ENCODE results near the gene CHAT. TPM values are rescaled to one million over a fixed set of nuclear protein-coding genes. Genes with fewer than 3 reads are reported as not detected.
A peak's percentile ranks its signal among the peaks of the same experiment; 100 is the strongest.

Gene CHAT
- total RNA-seq, 1 experiment from 2014 or later, result not detected

DNA sequence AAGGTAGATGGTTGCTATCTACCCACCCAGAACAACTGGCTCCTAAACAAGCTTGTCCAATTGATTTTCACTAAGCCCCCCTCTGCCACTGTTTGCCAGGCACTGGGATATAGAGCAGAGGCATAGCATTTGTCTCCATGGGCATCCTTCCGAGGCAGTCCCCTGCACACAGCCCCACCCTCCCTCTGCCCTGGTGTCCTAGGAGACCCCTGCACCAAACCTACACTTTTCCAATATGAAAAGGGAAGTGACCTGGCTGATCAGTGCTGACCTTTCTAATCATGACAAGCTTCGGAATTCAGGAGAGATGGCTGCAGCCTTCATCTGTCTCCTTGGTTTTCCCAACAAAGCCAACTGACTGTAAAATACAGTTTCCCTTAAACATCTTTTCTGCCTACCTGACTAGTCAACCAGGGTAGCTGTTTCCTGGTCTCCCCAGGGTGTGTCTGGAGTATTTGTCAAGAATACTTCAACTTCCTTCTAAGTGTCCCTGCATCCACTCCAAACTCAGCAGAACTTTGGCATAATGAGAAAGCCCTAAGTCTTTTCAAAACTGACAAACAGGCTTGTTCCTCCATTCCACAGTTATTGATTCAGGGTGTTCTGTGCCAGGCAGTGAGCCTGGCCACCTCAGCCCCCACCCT lies 11.3 kb upstream of the CHAT start:
- Histone ChIP-seq H4K20me1 (ENCODE audit: control insufficient read depth, insufficient read depth, insufficient read length) (no peaks in the 10 kb centered on the region), H2BK20ac (ENCODE audit: low read depth, low read length, poor library complexity, severe bottlenecking) (no peak overlapping the region), H3K4me1 (ENCODE audit: insufficient read depth, low read length) (no peaks in the 10 kb centered on the region), H2BK12ac (ENCODE audit: insufficient read length, low read depth, low read length) (no peak overlapping the region), H2BK15ac (ENCODE audit: low read depth, low read length) (no peak overlapping the region), H3K56ac (ENCODE audit: insufficient read length, low read depth, low read length) (no peak overlapping the region), H4K91ac (ENCODE audit: insufficient read length, low read depth, low read length) (no peak overlapping the region), H2BK5ac (ENCODE audit: insufficient read length, low read length) (no peak overlapping the region), H3K27ac (ENCODE audit: insufficient read length, low read depth, low read length) (no peak overlapping the region), H3K9ac (ENCODE audit: extremely low read depth, insufficient read length, low read length) (no peak overlapping the region), H2AFZ (ENCODE audit: low read length) (no peak overlapping the region), H3K4ac (ENCODE audit: low read depth, low read length) (no peak overlapping the region), H3K27me3 (ENCODE audit: insufficient read depth, low read length) (peaks cover 13% of the 10 kb centered on the region), H2AK5ac (ENCODE audit: insufficient read length, low read length) (no peak overlapping the region), H2BK120ac (ENCODE audit: low read depth, low read length, poor library complexity, severe bottlenecking) (no peak overlapping the region), H4K8ac (replicated peaks; ENCODE audit: insufficient read length, low read depth, low read length) (no peak overlapping the region), H3K23ac (ENCODE audit: insufficient read length, low read depth, low read length) (no peak overlapping the region), H3K14ac (ENCODE audit: insufficient read depth, low read length) (no peak overlapping the region), H3K23me2 (ENCODE audit: insufficient read length, low read depth, low read length, poor library complexity, severe bottlenecking) (no peaks in the 10 kb centered on the region), H4K5ac (ENCODE audit: insufficient read length, low read depth, low read length) (no peak overlapping the region), H3K18ac (ENCODE audit: insufficient read length, low read depth, low read length) (no peak overlapping the region), H3K79me2 (ENCODE audit: insufficient read depth, low read length) (no peaks in the 10 kb centered on the region), H3K9me3 (ENCODE audit: control insufficient read depth, low read depth, low read length) (no peaks in the 10 kb centered on the region), H3K4me2 (ENCODE audit: insufficient read depth, insufficient read length, low read length) (no peak overlapping the region), H3T11ph (ENCODE audit: low read length) (no peak overlapping the region), H3K79me1 (ENCODE audit: insufficient read depth, low read depth, low read length, poor library complexity, severe bottlenecking) (no peaks in the 10 kb centered on the region)
- no peak overlapping the region for H3K4me3 Mint-ChIP-seq
- peaks cover 0 to under 1% of the 10 kb centered on the region in 2 experiments; a peak in 1 of 5 replicates for H3K9me3 Mint-ChIP-seq
- peak; percentile 9 for DNase-seq
- H3K27me3 Mint-ChIP-seq (ENCODE audit: low read depth), result peaks cover 81% of the 10 kb centered on the region
- H3K36me3 Mint-ChIP-seq (ENCODE audit: insufficient read depth in 1 of 3, low read depth in 3 of 3), result no peaks in the 10 kb centered on the region
- TF ChIP-seq CTCF (conservative IDR thresholded peaks at IDR 0.05), result no peak
- no peak overlapping the region for H3K27ac Mint-ChIP-seq
- H3K4me1 Mint-ChIP-seq, result peaks cover 0 to 4% of the 10 kb centered on the region in 2 experiments; a peak in 2 of 4 replicates
- no CpG with 5 or more reads among the region's 2 CpGs for WGBS (ENCODE audit: extremely low coverage, insufficient read length, low lambda C conversion rate)
